GM18505 (cell line): ENCODE results near the gene STEEP1.

ENCODE experiments used
- ATAC-seq: cut with Tn5 transposase; IDR thresholded peaks from one replicate; pipeline ENCODE4 v1.9.1; 2021; ENCODE audit not compliant: unreplicated experiment
- POLR2A ChIP-seq: IDR thresholded peaks from 4 replicates; pipeline ENCODE4 v1.6.1; 2011; ENCODE audit warnings: borderline replicate concordance; ENCODE audit not compliant: insufficient read depth, insufficient read length; ENCODE audit errors: extremely low read depth

Gene STEEP1

DNA sequence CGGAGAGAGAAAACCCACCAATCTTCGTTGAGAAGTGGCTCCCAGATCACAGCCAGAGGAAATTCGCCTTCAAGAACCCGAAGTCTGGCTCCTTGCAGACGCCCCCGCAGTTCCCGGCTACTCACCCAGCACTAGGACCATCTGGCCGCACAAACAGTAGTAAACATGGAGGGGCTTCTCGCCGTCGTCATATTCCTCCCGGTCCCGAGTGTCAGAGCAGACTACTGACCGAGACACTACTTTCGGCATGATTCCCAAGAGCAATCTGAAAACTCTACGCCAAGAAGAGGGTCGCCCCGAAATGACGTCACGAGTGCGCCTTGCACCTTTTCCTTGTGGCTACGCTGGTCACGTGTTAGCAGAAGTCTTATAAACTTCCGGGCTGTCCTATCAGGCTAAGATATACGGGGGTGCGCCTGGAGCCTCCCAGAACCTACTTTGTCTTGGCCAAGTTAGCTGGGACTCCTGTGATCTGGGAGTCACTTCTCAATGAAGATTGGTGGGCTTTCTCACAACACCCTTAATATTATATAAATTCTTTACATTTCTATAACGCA, at the start of gene STEEP1:
TSS of gene STEEP1 (minus strand) at position 303 of the 557 bp plus-strand sequence. CDS start at position 249, 54 bp downstream.
- peak; percentile 51 for TF ChIP-seq POLR2A
- peak; percentile 89 for ATAC-seq

DNA sequence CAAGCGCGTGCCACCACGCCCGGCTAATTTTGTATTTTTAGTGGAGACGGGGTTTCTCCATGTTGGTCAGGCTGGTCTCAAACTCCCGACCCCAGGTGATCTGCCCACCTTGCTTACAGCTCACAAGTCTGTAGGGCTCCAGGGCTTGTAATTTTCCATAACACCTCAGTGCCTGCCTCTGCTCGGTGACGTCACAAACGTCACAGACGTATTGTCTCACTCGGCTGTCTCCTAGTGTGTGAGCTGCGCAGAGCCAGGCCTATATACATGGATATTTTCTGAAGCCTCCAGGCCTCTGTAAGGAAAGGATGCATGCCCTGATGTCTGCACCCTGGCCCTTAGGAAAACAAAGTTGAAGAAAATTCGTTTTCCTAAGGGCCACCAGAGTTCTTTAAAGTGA, 49.6 kb upstream of the STEEP1 start:
- no peak for ATAC-seq
- no peak for TF ChIP-seq POLR2A

DNA sequence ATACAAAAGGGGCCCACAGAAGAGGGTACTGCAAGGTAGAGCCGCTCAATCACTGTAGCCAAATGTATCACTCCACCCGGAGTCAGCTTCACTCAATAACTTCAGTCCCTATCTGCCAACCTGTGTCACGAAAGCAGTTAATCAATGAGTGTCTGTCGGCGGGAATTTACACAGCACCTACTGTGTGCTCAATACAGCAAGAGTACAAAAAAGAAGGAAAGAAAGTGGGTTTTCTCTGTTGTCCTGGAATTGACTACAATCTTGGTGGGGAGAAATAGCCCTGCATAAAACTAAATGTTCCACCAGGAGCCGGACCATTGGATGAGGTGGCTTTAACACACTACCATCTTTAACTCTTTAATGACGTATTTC, 41.8 kb upstream of the STEEP1 start:
- no peak for ATAC-seq
- TF ChIP-seq POLR2A: no peak

DNA sequence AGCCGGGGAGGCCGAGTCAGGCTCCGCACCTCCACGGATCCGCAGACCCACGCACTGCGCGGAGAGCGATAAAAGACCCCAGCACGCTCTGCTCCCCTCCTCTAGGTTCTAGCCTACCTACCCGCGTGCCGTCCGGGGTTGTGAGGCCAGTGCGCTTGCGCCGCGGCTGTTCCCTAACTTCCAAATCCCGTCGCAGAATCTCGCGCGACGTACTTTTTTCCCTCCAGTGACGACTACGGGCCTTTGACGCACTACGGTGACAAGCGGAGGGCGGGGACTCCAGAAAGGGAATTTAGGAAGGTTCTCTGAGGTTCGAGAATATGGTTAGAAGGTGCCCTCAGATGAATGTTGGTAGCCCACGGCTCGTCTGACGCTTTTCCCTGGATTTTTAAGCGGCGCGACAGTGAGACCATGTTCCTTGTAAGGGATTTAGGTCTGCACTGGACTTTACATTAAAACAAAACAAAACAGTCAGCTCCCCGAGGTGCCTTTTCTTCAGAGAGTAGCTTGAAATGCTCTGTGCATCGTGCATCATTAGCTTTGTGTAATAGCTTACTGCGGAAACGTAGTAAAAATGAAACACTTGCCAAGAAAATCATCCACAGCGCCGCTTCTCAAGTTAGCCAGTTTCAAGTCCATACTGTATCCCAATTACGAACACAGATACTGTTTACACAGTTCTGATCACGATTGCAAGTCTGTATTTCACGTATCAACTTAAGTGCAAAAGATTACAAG, 41.2 kb upstream of the STEEP1 start, which contains the start of gene NKRF:
TSS of gene NKRF (minus strand) at position 145 of the 738 bp plus-strand sequence.
- ATAC-seq: peak; percentile 72
- TF ChIP-seq POLR2A: peak; percentile 89

DNA sequence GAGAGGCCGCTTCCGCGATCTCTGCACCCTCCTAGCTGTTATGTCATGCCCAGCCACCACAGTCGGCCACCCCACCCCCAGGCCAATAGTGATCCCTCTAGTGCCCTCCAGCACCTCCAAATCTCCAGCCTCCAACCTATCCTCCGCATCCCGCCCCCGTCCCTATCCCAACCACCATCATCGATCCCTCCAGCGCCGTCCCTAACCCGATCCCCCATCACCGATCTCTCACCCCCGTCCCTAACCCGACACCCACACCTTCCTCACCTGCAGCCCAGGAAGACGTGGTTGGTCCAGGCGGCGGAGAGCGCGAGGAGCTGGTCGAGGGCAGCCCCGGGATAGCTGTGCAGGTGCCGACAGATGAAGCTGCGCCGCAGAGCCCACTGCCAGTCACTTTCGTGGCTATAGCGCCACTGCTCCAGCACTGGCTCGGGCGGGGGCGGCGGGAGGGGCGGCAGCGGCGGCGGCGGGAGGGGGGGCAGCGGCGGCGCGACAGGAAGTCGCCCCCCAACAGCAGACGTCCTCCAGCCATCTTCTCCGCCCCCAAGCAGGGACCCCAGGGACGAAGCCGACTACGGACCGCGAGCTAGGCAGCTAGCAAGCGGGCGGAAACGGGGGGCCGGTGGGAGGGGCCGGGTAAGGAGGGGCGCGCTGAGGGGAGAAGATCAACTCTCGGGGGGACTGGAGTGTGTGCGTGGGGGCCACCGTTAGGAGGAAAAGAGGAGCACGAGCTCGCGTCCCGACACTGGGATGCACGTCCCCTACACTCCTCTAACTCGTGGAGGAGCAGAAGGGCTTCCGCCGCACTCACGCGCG, 40.5 kb upstream of the STEEP1 start:
- no peak for TF ChIP-seq POLR2A
- ATAC-seq: peak; percentile 29

DNA sequence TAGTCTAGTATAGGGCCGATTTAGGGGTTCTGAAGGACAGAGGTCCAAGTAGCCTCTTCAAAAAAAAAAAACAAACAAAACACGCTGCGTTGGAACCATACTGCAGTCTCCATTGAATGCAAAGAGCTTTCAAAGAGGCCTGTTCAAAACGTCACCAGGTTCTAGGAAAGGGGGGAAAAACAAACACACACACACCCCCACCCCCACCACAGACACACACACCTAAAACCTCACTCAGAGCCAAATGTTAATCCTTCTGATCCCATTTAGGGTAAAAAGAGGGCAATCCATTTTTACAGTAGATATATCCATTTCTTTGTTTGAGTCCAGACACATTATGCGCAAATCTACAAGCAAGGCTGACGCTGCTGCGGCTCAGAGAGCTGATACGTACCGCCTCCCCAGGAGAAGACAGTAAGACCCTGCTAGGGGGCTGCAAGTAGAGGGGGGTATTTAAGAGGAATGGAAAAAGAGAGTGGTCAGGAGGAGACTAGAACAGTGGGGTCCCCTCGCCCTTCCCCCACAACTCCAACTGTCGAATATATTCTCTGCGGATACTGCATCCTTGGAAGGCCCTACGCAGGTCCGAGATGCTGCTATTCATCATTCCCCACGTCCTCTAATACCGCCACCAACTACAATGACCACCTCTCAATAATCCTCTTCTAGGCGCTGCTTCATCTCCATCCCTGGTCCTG, 39.7 kb upstream of the STEEP1 start:
- TF ChIP-seq POLR2A: no peak
- ATAC-seq: no peak

DNA sequence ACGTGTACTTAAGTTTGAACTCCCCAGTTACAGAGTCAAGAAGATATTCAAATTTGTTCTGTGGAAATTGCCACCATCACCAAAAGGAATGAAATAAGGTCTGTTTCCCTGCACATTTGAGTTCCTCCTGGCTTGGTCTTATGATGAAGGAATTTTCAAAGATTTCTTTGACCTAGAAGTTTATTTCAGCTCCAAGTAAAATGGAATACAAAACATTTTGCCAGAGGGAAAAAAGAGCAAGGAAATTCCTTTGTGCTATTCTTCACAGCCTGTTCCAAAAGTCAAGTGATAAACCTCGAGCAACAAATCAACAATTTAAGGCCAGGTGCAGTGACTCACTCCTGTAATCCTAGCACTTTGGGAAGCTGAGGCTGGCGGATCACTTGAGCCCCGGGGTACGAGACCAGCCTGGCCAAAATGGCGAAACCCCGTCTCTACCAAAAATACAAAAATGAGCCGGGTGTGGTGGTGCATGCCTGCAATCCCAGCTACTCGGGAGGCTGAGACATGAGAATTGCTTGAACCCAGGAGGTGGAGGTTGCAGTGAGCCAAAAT, 37.6 kb upstream of the STEEP1 start:
- ATAC-seq: no peak
- no peak for TF ChIP-seq POLR2A

DNA sequence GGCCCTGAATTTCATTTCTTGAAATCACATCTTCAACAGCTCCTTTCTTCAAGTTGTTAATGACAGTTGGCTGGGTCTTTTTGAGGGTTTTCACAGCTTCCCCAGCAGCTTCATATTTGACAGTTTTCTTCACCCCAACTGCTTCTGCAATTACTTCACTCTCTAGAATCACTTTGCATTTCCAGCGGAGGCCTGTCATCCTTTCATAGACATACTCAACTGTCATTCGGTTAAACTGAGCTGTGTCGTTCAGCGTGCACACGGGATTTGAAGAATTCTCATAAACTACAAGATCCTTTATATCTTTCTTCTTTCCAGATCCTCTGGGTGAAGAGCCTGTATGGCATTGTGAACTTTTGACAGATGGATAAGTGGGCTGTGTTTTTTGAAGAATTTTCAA, 24.6 kb upstream of the STEEP1 start:
- ATAC-seq: no peak
- no peak for TF ChIP-seq POLR2A

DNA sequence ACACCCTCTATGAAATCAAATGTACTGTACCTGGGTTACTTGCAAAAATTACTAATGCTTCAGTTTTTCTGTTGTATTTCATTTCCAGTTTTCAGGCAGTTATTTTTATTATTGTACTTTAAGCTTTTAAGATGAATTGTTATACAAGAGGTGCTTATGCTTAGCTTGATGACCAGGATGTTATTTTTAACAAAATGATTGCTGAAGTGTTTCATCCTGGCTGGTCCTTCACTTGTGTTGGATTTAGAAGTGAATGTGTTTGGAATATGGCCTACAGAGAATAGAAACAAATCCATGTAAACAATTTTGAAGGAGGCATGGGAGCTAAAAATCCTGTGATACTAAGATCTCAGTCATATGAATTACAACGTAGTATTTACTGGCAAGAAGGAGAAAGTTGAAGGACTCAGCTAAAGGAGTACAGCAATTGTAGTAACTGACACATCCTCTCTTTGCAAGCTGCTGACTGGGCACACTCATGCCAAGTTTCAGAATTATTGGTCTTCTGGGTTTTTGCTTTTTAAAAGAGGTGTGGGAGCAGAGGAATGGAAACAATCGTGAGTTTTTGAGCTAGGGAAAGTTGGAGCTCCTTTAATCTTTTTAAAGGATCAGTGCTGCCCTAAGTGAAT, 18.3 kb upstream of the STEEP1 start:
- no peak for ATAC-seq
- no peak for TF ChIP-seq POLR2A

DNA sequence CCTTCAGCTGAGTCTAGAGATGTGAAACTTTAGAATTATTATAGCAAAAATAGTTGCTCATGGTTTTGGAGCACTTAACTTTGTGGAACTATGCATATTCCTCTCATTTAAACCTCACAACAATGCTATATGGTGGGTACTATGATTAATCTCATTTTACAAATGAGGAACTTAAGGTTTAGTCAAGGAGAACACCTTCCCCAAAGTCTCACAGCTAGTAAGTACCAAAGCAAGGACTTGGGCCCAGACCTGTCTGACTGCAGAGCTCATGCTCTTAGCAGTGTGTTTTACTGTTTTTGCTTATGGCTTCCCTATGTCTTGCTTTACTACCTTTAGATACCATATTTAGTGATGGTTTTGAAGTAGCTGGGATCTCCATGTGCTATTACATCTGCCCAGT, 14.2 kb upstream of the STEEP1 start:
- TF ChIP-seq POLR2A: no peak
- ATAC-seq: no peak

DNA sequence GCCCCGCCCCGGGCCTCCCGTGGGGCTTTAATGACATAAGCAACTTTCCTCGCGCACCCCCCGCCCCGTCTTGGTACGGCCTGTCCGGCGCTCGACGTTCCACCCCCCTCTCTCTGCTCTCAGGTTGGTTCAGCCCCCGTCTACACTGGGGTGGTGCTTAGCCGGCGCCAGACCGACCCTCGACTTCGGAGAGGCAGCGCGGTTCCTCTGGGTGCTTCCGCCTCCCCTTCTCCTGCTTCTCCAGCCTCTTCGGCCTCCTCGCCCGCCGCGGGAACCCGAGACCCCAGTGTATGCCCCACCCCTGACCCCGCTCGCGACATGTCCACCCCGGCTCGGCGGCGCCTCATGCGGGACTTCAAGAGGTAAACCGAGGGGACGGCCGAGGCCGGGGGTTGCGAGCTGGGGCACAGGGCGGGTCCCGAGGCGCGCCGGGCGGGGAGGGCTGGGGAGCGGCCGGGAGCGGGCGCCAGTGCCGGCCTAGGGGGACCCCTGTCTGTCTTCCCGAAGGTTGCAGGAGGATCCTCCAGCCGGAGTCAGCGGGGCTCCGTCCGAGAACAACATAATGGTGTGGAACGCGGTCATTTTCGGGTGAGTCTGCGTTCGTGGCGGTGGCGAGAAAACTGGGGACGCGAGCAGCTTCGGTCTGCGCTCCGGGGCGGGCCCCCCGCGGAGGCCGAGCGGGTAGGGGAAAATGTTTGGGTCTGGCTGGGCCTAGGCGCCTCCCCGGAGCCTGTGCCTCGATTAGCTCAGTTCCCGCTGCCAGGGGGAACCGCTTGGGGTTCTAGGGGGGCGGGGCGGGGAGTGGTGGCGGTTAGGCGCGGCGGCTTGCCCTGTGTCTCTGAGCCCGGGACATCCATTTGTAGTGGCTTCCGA, 9.4 kb upstream of the STEEP1 start, which contains the start of gene UBE2A:
TSS of gene UBE2A (plus strand) at position 170 of the 873 bp plus-strand sequence. CDS start at position 319, 149 bp downstream.
- TF ChIP-seq POLR2A: peak; percentile 95
- peak; percentile 77 for ATAC-seq
